GM18951 (cell line): ENCODE data around the gene ITGB8.
"Not testable (repeated sequence)": the region's sequence is repeated elsewhere in the genome, so short reads cannot be mapped to it uniquely, and the experiment has no call there.

ENCODE experiments used
- POLR2A ChIP-seq: IDR thresholded peaks from 4 replicates; pipeline ENCODE4 v1.6.1; 2011; ENCODE audit warnings: mild to moderate bottlenecking; ENCODE audit not compliant: insufficient read length, insufficient read depth; ENCODE audit errors: extremely low read depth
- in situ Hi-C: fragments of 300-500 bp; cut with MboI; formaldehyde crosslinking; loops from one replicate; pipeline ENCODE4 v1.12.0; 2022; ENCODE audit warnings: low sequenced_read_pairs, mixed read lengths, inconsistent platforms; ENCODE audit not compliant: unreplicated experiment

ITGB8 gene

DNA sequence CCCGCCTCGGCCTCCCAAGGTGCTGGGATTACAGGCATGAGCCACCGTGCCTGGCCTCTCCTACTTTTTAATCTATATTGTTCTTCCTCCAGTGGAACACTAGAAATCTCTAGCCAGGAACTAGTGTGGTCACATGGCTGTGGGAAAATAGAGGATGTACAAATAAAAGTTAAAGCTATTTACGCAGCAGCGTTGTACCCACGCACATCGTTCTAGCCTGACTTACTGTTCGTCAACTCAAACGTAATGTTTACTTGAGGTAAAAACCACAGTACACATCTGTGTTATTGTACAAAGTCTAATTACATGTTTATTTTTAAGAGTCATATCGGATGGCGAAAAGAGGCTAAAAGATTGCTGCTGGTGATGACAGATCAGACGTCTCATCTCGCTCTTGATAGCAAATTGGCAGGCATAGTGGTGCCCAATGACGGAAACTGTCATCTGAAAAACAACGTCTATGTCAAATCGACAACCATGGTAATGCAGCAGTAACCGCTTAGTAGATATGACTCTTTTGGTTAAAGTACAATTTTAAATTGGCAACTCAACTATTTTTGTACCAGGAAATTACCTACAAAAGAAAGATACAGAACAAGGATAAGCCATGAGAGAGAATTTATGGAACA, 50.8 kb downstream of the ITGB8 start:
- TF ChIP-seq POLR2A, result no peak
- in situ Hi-C loops, result no loop called here

DNA sequence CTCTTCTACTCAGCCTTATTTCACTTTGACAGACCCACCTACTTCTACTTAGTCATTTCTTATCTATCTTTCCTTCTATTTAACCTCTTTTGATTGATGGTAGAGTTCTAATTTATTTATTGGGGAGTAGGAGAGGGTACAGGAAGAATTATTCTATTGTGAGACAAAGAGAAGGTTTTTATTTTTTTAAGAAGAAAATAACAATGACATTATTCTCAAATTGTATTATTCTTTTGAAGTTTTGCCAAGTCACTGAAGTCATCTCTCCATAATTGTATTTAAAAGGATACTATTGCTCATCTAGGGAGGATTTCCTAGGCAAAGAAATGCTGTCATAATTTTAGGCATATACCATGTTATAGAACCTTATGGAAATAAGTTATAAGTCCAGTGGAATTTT, 52.7 kb downstream of the ITGB8 start:
- in situ Hi-C loops, result no loop called here
- TF ChIP-seq POLR2A, result no peak

DNA sequence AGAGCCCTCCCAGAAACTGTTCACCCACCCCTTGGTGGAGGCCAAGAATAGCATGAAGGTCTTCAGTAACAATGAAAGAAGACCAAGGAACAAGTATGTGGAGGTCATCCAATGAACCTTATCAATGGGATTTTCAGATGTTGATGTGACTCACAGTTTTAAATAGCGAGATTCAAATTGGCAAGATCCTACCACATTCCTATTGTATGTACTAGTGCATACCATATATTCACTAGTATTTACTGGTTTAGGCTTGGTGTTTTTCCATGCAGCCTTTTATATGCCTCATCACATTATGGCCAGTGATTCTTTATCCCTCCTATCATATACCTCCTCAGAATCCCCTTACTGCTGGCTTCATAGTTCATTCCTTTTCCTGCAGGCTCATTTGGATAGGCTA, 54.4 kb downstream of the ITGB8 start:
- no peak for TF ChIP-seq POLR2A
- in situ Hi-C loops, result no loop called here

DNA sequence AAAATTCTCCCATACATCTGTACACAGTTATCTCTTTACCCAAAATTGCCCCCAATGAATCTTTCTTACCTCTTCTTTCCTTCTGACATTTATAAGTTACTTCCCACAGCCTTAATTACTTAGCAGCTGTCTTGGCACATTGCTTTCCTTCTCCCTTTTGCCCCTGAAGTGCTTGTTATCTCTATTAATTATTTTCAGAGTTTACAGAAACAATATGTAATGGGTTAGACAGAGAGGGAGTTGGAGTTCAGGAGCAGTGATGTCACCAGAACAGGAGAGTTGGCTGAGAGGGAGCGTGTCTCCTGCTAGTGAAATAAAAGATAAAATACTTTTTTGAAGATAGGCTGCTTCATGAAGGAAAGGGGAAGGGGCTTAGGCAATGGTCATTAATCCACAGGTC, 57.4 kb downstream of the ITGB8 start:
- in situ Hi-C loops, result no loop called here
- no peak for TF ChIP-seq POLR2A

DNA sequence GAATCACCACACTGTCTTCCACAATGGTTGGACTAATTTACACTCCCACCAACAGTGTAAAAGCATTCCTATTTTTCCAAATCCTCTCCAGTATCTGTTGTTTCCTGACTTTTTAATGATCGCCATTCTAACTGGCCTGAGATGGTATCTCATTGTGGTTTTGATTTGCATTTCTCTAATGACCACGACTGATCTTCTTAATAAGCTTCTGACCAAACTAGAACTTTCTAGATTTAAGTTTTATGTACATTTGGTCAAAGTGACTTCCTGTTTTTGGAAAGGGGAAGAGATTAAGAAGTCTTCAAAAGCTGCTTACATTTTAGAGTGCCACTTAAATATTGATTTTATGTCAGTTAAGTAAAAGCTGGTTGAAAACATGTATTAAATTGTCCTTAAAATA, 58.5 kb downstream of the ITGB8 start:
- in situ Hi-C loops, result not testable (repeated sequence)

DNA sequence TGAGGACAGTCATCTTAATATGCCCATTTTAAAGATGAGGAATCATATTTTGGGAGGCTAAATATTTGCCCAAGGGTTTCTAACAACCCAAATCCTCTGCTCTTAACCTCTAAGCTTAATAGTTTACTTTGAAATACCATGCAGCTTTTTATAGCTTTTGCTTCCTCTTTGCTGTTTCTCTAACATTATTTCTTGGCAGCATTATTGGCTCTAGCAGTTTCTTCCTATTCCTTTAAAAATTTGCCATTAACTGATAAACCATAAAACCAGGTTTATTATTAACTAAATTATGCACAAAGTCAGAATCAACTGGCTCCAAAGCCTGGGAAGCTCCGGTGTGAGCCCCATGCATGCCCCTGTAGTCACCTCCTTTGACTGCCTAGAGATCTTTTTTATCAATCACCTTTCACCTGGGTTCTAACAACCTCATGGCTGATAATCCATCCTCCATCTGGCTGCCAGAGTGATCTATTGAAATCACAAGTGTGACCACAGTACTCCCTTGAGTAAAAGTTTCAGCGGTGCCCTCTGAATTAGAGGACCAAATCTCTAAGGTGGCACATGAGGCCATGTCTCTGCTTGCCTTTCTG, 62.4 kb downstream of the ITGB8 start:
- in situ Hi-C loops, result no loop called here
- no peak for TF ChIP-seq POLR2A

DNA sequence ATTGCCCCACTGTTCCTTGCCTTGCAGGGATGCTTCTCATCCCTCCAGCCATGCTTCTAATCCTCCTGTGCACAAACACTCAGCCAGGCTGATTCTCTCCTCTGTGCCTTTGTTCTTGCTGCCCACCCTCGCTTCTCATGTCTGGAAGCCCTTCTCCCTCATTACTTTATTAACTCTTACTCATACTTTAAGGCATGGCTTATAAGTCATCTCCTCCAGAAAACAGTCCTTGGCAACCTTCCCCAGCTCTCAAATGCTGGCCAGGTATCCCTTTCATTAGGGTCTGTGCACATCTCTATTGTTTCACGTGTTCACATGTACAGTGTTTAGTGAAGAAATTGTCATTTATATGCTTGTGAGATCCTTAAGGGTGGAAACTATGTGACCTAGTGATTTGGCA, 62.9 kb downstream of the ITGB8 start:
- TF ChIP-seq POLR2A, result no peak
- in situ Hi-C loops, result no loop called here

DNA sequence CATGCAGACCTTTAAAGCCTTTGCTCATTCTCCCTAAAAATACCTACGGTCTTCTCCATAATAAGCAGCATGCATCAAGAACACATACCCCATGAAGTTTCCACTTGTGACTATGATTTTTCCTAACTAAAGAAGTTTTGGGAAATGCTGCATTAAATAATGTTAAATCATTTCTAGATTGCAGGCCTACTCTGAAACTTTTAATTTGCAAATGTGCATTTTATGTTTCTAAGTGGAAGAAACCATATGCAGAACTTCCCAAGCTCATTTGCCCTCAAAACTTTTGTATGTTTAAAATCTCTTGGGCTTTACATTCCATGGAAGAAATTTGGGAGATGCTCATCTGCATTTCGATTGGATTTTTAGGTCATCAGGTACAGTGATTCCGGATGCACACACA, 63.6 kb downstream of the ITGB8 start:
- TF ChIP-seq POLR2A, result no peak
- in situ Hi-C loops, result no loop called here

DNA sequence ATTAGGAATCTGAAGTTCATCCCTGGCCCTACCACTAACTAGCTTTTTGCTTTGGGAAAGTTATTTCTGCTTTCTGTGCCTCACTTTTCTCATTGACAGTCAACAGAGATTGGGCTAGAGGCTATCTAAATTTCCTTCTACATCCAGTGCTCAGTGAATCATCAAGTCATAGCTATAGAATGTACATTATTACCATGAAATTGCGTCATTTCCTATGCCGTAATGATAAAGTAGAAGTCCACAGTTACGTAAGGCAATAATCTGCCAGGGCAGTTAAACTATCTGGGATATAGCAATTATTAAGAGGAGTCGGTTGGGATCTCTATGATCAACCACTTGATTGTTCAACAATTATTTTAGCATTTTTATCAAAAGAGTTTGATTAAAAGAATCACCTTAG, 64.4 kb downstream of the ITGB8 start:
- no peak for TF ChIP-seq POLR2A
- in situ Hi-C loops, result no loop called here

DNA sequence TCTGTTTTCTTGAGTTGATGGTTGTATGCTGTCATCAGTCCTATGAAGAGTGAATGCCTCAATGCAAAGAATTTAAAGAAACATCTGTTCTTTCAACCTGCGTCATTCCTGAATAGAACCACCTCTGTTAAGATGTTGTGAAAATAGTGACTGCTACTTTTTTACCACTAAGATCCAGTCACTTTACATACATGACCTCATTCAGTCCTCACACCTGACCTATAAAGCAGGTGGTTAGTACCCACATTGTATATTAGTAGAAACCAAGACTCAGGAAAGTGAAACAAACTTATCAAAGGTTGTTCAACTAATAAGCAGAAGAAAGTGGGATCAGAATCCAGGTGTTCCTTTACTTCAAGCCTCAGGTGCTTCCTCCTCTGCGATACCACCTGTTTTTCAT, 64.8 kb downstream of the ITGB8 start:
- no peak for TF ChIP-seq POLR2A
- in situ Hi-C loops, result no loop called here

DNA sequence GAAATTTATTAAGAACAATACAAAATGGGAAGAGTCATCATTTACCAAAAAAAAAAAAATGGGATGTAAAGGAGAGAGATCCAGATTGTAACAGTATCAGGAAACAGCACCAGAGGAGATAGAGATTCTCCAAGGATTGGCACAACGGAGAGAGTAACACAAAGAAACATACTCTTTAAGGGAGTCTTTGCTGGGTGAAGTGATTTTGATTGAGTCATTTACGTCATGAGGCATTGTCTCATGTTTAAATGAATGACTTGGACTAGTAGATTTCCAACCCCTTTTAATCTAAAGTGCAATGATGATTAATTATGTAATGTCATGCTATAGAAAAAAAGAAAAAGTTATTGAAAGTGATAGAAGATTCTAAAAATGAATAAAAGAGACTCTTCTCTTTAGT, 68.8 kb downstream of the ITGB8 start:
- TF ChIP-seq POLR2A, result no peak
- in situ Hi-C loops, result no loop called here

DNA sequence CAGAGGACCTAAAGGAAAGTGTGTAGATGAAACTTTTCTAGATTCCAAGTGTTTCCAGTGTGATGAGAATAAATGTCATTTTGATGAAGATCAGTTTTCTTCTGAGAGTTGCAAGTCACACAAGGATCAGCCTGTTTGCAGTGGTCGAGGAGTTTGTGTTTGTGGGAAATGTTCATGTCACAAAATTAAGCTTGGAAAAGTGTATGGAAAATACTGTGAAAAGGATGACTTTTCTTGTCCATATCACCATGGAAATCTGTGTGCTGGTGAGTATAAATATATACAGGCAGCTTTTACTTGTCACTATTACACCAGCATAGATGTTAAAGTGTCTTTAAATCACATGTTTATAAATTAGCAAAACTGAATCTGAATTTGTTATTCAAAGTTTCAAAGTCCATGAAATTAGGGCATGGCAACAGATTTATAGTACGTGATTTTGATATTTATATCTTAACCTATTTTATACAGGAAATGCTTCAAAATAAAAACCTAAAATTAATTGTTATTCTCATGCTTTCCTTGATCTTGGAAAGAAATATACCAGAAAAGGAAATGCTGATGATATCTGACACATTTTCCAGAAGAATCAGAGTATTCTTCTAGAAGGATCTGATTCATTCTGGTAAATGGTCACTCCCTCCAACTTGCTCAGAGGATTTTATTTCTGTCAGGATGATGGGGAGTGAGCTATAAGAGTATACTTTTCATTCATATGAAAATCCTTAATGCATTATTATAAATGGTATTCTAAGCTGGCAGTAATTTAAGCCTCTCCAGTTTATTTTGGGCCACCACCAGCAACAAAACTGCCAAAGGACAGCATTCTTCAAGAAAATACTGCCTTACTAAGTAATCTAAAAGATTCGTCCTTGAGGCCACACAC, 71.4 kb downstream of the ITGB8 start:
- in situ Hi-C loops, result no loop called here
- no peak for TF ChIP-seq POLR2A

DNA sequence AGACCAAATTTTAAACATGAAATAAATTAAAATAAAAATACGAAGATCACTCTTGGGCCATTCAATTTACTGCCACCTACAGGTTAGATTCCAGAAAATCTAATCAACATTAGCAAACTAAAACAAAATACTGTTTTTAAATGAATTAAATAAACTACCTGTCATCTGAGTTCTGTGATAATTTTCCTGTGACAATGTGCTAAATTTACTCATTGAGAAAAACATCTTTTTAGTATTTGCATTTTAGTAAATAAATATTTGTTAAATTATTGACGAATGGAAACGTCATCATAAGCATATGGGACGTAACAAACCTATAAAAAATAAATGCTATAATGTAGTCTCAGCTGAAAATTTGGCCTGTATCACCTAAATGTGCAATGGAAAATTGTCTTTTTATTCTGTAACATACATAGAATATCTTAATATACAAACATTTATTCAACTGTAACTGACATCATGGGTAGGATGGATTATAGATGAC, 72.1 kb downstream of the ITGB8 start:
- no peak for TF ChIP-seq POLR2A

DNA sequence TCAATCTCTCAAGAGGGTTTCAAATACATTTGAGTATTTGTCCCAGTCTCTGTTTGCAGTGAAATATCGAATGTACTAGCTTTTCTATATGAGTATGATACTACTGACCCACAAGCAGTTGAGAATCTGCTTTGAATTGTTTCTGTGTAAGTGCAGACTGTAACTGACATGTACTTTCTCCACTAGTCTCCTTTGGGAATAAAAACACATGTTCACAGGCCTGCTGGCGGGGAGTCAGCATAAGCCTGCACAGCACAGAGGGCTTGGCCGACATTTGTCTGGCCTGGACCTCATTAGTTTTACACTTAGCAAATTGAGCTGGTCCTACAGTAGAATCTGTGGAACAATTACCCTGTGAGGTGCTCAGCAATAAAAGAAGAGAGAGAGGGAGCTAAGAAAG, 72.6 kb downstream of the ITGB8 start:
- no peak for TF ChIP-seq POLR2A
- in situ Hi-C loops, result no loop called here

More for the DNA sequence above, 72.1 kb downstream of the ITGB8 start:
- in situ Hi-C loops, result no loop called here
